ENCODE results near the gene MFSD12.

MFSD12 gene

GRCh38 chr19:3556978-3557460 is 367 bp downstream of the MFSD12 start:
- TF ChIP-seq ZNF8 (CRISPR knock-in tag; IDR thresholded peaks at IDR 0.05) (no peak), ZFP3 (CRISPR knock-in tag; IDR thresholded peaks at IDR 0.05) (no peak), ZNF70 (CRISPR knock-in tag; IDR thresholded peaks at IDR 0.05) (no peak), RARB (CRISPR knock-in tag; IDR thresholded peaks at IDR 0.05) (no peak), CSRNP3 (CRISPR knock-in tag; IDR thresholded peaks at IDR 0.05) (no peak), BACH2 (CRISPR knock-in tag; IDR thresholded peaks at IDR 0.05; ENCODE audit: borderline replicate concordance) (no peak), ZC3H10 (CRISPR knock-in tag; IDR thresholded peaks at IDR 0.05) (no peak), ARNTL (CRISPR knock-in tag; IDR thresholded peaks at IDR 0.05; ENCODE audit: borderline replicate concordance, low read depth) (no peak), ZFP30 (CRISPR knock-in tag; IDR thresholded peaks at IDR 0.05) (no peak), TCF4 (CRISPR knock-in tag; IDR thresholded peaks at IDR 0.05; ENCODE audit: borderline replicate concordance) (no peak), ZNF565 (CRISPR knock-in tag; conservative IDR thresholded peaks at IDR 0.05; ENCODE audit: low read depth) (no peak), OSR1 (CRISPR knock-in tag; IDR thresholded peaks at IDR 0.05) (no peak), SNAI2 (CRISPR knock-in tag; IDR thresholded peaks at IDR 0.05) (no peak), ESRRG (CRISPR knock-in tag; IDR thresholded peaks at IDR 0.05) (no peak), TOX (CRISPR knock-in tag; IDR thresholded peaks at IDR 0.05; ENCODE audit: borderline replicate concordance) (no peak), CSDC2 (CRISPR knock-in tag; IDR thresholded peaks at IDR 0.05) (no peak)
- TF ChIP-seq, protein P1, sequence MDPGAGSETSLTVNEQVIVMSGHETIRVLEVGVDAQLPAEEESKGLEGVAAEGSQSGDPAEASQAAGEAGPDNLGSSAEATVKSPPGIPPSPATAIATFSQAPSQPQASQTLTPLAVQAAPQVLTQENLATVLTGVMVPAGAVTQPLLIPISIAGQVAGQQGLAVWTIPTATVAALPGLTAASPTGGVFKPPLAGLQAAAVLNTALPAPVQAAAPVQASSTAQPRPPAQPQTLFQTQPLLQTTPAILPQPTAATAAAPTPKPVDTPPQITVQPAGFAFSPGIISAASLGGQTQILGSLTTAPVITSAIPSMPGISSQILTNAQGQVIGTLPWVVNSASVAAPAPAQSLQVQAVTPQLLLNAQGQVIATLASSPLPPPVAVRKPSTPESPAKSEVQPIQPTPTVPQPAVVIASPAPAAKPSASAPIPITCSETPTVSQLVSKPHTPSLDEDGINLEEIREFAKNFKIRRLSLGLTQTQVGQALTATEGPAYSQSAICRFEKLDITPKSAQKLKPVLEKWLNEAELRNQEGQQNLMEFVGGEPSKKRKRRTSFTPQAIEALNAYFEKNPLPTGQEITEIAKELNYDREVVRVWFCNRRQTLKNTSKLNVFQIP (CRISPR knock-in tag; IDR thresholded peaks at IDR 0.05; ENCODE audit: borderline replicate concordance, low read depth) = no peak
- TF ChIP-seq, protein P2, sequence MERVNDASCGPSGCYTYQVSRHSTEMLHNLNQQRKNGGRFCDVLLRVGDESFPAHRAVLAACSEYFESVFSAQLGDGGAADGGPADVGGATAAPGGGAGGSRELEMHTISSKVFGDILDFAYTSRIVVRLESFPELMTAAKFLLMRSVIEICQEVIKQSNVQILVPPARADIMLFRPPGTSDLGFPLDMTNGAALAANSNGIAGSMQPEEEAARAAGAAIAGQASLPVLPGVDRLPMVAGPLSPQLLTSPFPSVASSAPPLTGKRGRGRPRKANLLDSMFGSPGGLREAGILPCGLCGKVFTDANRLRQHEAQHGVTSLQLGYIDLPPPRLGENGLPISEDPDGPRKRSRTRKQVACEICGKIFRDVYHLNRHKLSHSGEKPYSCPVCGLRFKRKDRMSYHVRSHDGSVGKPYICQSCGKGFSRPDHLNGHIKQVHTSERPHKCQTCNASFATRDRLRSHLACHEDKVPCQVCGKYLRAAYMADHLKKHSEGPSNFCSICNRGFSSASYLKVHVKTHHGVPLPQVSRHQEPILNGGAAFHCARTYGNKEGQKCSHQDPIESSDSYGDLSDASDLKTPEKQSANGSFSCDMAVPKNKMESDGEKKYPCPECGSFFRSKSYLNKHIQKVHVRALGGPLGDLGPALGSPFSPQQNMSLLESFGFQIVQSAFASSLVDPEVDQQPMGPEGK (CRISPR knock-in tag; IDR thresholded peaks at IDR 0.05; ENCODE audit: borderline replicate concordance) = no peak
- TF ChIP-seq, protein P3, sequence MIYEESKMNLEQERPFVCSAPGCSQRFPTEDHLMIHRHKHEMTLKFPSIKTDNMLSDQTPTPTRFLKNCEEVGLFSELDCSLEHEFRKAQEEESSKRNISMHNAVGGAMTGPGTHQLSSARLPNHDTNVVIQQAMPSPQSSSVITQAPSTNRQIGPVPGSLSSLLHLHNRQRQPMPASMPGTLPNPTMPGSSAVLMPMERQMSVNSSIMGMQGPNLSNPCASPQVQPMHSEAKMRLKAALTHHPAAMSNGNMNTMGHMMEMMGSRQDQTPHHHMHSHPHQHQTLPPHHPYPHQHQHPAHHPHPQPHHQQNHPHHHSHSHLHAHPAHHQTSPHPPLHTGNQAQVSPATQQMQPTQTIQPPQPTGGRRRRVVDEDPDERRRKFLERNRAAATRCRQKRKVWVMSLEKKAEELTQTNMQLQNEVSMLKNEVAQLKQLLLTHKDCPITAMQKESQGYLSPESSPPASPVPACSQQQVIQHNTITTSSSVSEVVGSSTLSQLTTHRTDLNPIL (CRISPR knock-in tag; IDR thresholded peaks at IDR 0.05; ENCODE audit: low read depth) = no peak
- ATAC-seq = peak; percentile 4; the same call in 2 of the 3 replicates

GRCh38 chr19:3556423-3556977 is 886 bp downstream of the MFSD12 start:
- TF ChIP-seq PPARA (CRISPR knock-in tag; IDR thresholded peaks at IDR 0.05; ENCODE audit: borderline replicate concordance) = no peak
- TF ChIP-seq, protein P1 (CRISPR knock-in tag; IDR thresholded peaks at IDR 0.05; ENCODE audit: borderline replicate concordance, low read depth) = no peak
- TF ChIP-seq SNAI2 (CRISPR knock-in tag; IDR thresholded peaks at IDR 0.05) = no peak
- no peak for TF ChIP-seq ZFP30 (CRISPR knock-in tag; IDR thresholded peaks at IDR 0.05)
- TF ChIP-seq TCF4 (CRISPR knock-in tag; IDR thresholded peaks at IDR 0.05; ENCODE audit: borderline replicate concordance) = no peak
- TF ChIP-seq, protein P2 (CRISPR knock-in tag; IDR thresholded peaks at IDR 0.05; ENCODE audit: borderline replicate concordance) = no peak
- no peak for TF ChIP-seq ZNF565 (CRISPR knock-in tag; conservative IDR thresholded peaks at IDR 0.05; ENCODE audit: low read depth)
- TF ChIP-seq ZC3H10 (CRISPR knock-in tag; IDR thresholded peaks at IDR 0.05) = no peak
- TF ChIP-seq CSDC2 (CRISPR knock-in tag; IDR thresholded peaks at IDR 0.05) = no peak
- no peak for TF ChIP-seq CSRNP3 (CRISPR knock-in tag; IDR thresholded peaks at IDR 0.05)
- ATAC-seq = no peak

Measured in SK-N-SH treated with all-trans-retinoic acid at 6 μM for 48 hours (cell line).